K562 (cell line): ENCODE data around the gene ZNF862. TPM values are rescaled to one million over a fixed set of nuclear protein-coding genes. Genes with fewer than 3 reads are reported as not detected.

ENCODE experiments used
- ATAC-seq: fragments of 200-7000 bp; cut with Tn5 transposase; 3 replicates; pipeline ENCODE4 v1.9.1; 2020; ENCODE audit warnings: moderate library complexity
- BruUV-seq: library from RNA; stranded (reverse); fragments of 400-500 nt; replicated peaks from 2 replicates; lab custom pipeline; 2021; lab: Mats Ljungman, UMichigan
- CTCF ChIA-PET: fragments of 300-600 bp; formaldehyde crosslinking; extraction: SDS; loops from one replicate; lab custom pipeline; 2021; ENCODE audit warnings: low intra/inter-chr PET ratio; lab: Yijun Ruan, JAX
- POLR2A ChIA-PET: fragments of 300-600, 350-650 bp; sonication (Branson Sonifier 250); formaldehyde crosslinking; extraction: SDS; loops from one replicate; lab custom pipeline; 2021; ENCODE audit warnings: antibody characterized with exemption, inconsistent platforms; lab: Yijun Ruan, JAX
- DNase-seq, 4 experiments: peaks; one replicate each; pipeline versions ENCODE4 v3.0.0 to v3.0.0-alpha.2; 2011 to 2018; ENCODE audit warnings: low spot score in 3 of 4, mixed read lengths in 3 of 4; ENCODE audit errors: extremely low read depth in 1 of 4
- FAIRE-seq: peaks from 2 replicates; lab custom pipeline; 2011; peaks lifted over from hg19 to GRCh38; lab: Jason Lieb, UNC
- H2AFZ ChIP-seq: 2 replicates; pipeline ENCODE4 v1.6.0; 2011; ENCODE audit warnings: low read depth, low read length, control low read depth, inconsistent platforms
- H3K27ac ChIP-seq: fragments of 200-600 bp; 3 replicates; pipeline ENCODE4 v1.8.0; 2011; ENCODE audit warnings: low read depth, mild to moderate bottlenecking, control low read depth, inconsistent platforms, low read length, moderate library complexity, mixed read lengths; ENCODE audit errors: extremely low read depth
- H3K27me3 ChIP-seq, 2 experiments: fragments of 300-600 bp in 1 of 2; 2 replicates in 1 of 2; 3 replicates in 1 of 2; pipeline versions ENCODE4 v1.6.0 to v1.8.0; 2011; ENCODE audit warnings: inconsistent platforms in 2 of 2, low read length in 2 of 2, mild to moderate bottlenecking in 1 of 2, mixed read lengths in 1 of 2, moderate library complexity in 1 of 2; ENCODE audit not compliant: control insufficient read depth in 2 of 2, insufficient read depth in 2 of 2
- H3K36me3 ChIP-seq: fragments of 300-600 bp; 3 replicates; pipeline ENCODE4 v1.8.0; 2011; ENCODE audit warnings: mild to moderate bottlenecking, low read length, inconsistent platforms; ENCODE audit not compliant: control insufficient read depth, insufficient read depth
- H3K4me1 ChIP-seq, 2 experiments: fragments of 200-600 bp in 1 of 2; replicated peaks in 1 of 2; 2 replicates in 1 of 2; 3 replicates in 1 of 2; pipeline versions ENCODE4 v1.5.1 to v1.8.0; 2011; ENCODE audit warnings: inconsistent platforms in 2 of 2, low read length in 2 of 2, mild to moderate bottlenecking in 1 of 2, mixed read lengths in 1 of 2, moderate library complexity in 1 of 2; ENCODE audit not compliant: control insufficient read depth in 2 of 2, insufficient read depth in 2 of 2
- H3K4me2 ChIP-seq: 2 replicates; pipeline ENCODE4 v1.6.1; 2011; ENCODE audit warnings: low read length, control low read depth, inconsistent platforms, mixed read lengths; ENCODE audit not compliant: insufficient read depth
- H3K4me3 ChIP-seq: fragments of 200-600 bp; sonication (generic), shearing (Covaris generic); 2 replicates; pipeline ENCODE4 v1.5.1; 2016; ENCODE audit warnings: control low read depth, inconsistent platforms
- H3K79me2 ChIP-seq: fragments of 200-600 bp; 3 replicates; pipeline ENCODE4 v1.8.0; 2011; ENCODE audit warnings: low read length, inconsistent platforms; ENCODE audit not compliant: control insufficient read depth, insufficient read depth
- H3K9ac ChIP-seq, 2 experiments: 2 replicates each; pipeline versions ENCODE4 v1.6.0 to v1.6.1; 2011; ENCODE audit warnings: low read depth in 2 of 2, low read length in 2 of 2, control low read depth in 1 of 2, inconsistent platforms in 1 of 2, mild to moderate bottlenecking in 1 of 2, mixed read lengths in 1 of 2; ENCODE audit not compliant: insufficient read depth in 1 of 2
- H3K9me1 ChIP-seq: one replicate; pipeline ENCODE4 v1.6.0; 2011; ENCODE audit warnings: inconsistent platforms, mild to moderate bottlenecking, low read length, moderate library complexity; ENCODE audit not compliant: control insufficient read depth, insufficient read depth
- H3K9me3 ChIP-seq: replicated peaks from 2 replicates; pipeline ENCODE4 v1.5.1; 2011; ENCODE audit warnings: low read depth, low read length, inconsistent platforms; ENCODE audit not compliant: control insufficient read depth, insufficient read depth
- H4K20me1 ChIP-seq: replicated peaks from 2 replicates; pipeline ENCODE4 v1.6.1; 2011; ENCODE audit warnings: low read length, inconsistent platforms, mixed read lengths; ENCODE audit not compliant: control insufficient read depth, insufficient read depth
- GABPB1 ChIP-seq: sonication (generic); formaldehyde crosslinking; IDR thresholded peaks from 2 replicates; pipeline ENCODE4 v1.8.0; 2022; ENCODE audit warnings: mild to moderate bottlenecking, missing genetic modification reagents
- SIX5 ChIP-seq, 2 experiments: IDR thresholded peaks; 2 replicates each; pipeline ENCODE4 v1.6.1; 2011; ENCODE audit warnings: low read length in 2 of 2, borderline replicate concordance in 1 of 2, low read depth in 1 of 2, mild to moderate bottlenecking in 1 of 2, moderate library complexity in 1 of 2; ENCODE audit not compliant: insufficient read depth in 1 of 2
- SPI1 ChIP-seq: IDR thresholded peaks from 2 replicates; pipeline ENCODE4 v1.6.1; 2011; ENCODE audit warnings: low read depth, low read length, control low read depth, borderline replicate concordance
- ZNF318 ChIP-seq, 2 experiments: fragments of 450-650 bp; IDR thresholded peaks; 2 replicates each; pipeline ENCODE4 v1.6.1; 2016; ENCODE audit warnings: mild to moderate bottlenecking in 2 of 2, borderline replicate concordance in 1 of 2, low read depth in 1 of 2, moderate library complexity in 1 of 2
- WGBS: fragments of 100-300 bp; shearing (Covaris generic); methylation state at CpG from one replicate; pipeline ENCODE4 v1.1.6; 2016; ENCODE audit warnings: low coverage, mixed read lengths; ENCODE audit not compliant: insufficient coverage; ENCODE audit errors: missing lambda C conversion rate; 5-methylcytosine and 5-hydroxymethylcytosine counted together
- in situ Hi-C: fragments of 300-500 bp; cut with MboI; formaldehyde crosslinking; loops from 4 replicates; pipeline ENCODE4 v1.15.0; 2018; ENCODE audit warnings: inconsistent platforms, mixed read lengths
- intact Hi-C: fragments of 100-400 bp; cut with micrococcal nuclease; formaldehyde crosslinking; loops from 2 replicates; pipeline ENCODE4 v1.14.2; 2022
- polyA plus RNA-seq, 8 experiments: library from polyadenylated mRNA; depleted of rRNA in 4 of 8; stranded (reverse) in 5 of 8; unstranded in 3 of 8; fragments of >200 nt; fragmentation: Nextera tagmentation in 2 of 8; fragmentation: Illumina TruSeq in 1 of 8; extraction: Ambion mirVana in 2 of 8; extraction: Trizol in 1 of 8; gene quantifications; 2 replicates each; pipeline versions ENCODE4 v1.2.1 to v1.2.3, GENCODE V29; 2011 to 2014; ENCODE audit warnings: inconsistent platforms in 1 of 8, missing spikeins in 1 of 8
- total RNA-seq, 7 experiments: library from RNA; depleted of rRNA in 6 of 7; stranded (reverse); fragments of >200 nt in 6 of 7; fragmentation: Illumina TruSeq in 2 of 7; extraction: Trizol in 2 of 7; gene quantifications; 2 replicates each; pipeline versions ENCODE4 v1.2.1 to v1.2.3, GENCODE V29; 2011 to 2021; ENCODE audit warnings: low replicate concordance in 1 of 7

ZNF862 gene
- total and polyA plus RNA-seq, 9 of the 15 experiments (the other 6 are each of a cell fraction or from before 2014, with no cell fraction given), result 1.1 to 3.9 (median 2.6) TPM

- POLR2A ChIA-PET, result interaction anchor here (0.5 kb wide), 1 partner anchor 534 kb away, joined by 3 read pairs; no protein-coding TSS in a partner anchor
- Histone ChIP-seq H3K4me3 (no peak overlapping the region), H3K27me3 (peaks cover 24 to 53% of the 10 kb centered on the region in 2 experiments; a peak in 4 of 5 replicates), H3K4me1 (peaks cover 9 to 17% of the 10 kb centered on the region in 2 experiments), H3K9ac (peak overlapping the region in 1 of 2 experiments; percentile 59; a peak in 2 of 4 replicates), H3K9me1 (no peaks in the 10 kb centered on the region), H2AFZ (no peak overlapping the region), H3K9me3 (no peaks in the 10 kb centered on the region), H4K20me1 (peaks cover 25% of the 10 kb centered on the region), H3K79me2 (no peaks in the 10 kb centered on the region), H3K27ac (no peak overlapping the region), H3K36me3 (no peaks in the 10 kb centered on the region), H3K4me2 (no peak overlapping the region)
- CTCF ChIA-PET, result no interaction called here
- ATAC-seq (no peak), DNase-seq (no peak), FAIRE-seq (no peak)
- no TSS peak for BruUV-seq
- WGBS, result 15% methylated on average over 7 of the region's 7 CpGs
- no peak for TF ChIP-seq ZNF318 (IDR thresholded peaks at IDR 0.05; ENCODE audit: borderline replicate concordance in 1 of 2, low read depth in 1 of 2)
- peak; percentile 54; the same call in 1 of the 2 replicates for TF ChIP-seq SPI1
- 0 out of 2 replicates have a peak, but pooled peaks have one; percentile 24 for TF ChIP-seq GABPB1 (CRISPR knock-in tag)
- no peak for TF ChIP-seq SIX5 (IDR thresholded peaks at IDR 0.05; ENCODE audit: borderline replicate concordance in 1 of 2, insufficient read depth in 1 of 2, low read depth in 1 of 2, low read length in 2 of 2)
- in situ Hi-C loops, result loop anchor here (25.0 kb wide), 1 partner anchor 169 kb away; no protein-coding TSS in a partner anchor
- intact Hi-C loops, result no loop called here
Measured at GRCh38 chr7:149868623-149869290, 30.6 kb downstream of the ZNF862 start.
